ENCODE results near the gene ABTB1. TPM values are rescaled to one million over a fixed set of nuclear protein-coding genes. Genes with fewer than 3 reads are reported as not detected.

ABTB1 gene
- total and polyA plus RNA-seq, 2 donors (not counting 1 experiment from before 2014, with no cell fraction given), result 141 to 259 TPM

GRCh38 chr3:127679534-127680145, 6.9 kb downstream of the ABTB1 start:
- H3K4me3 Mint-ChIP-seq, result no peak overlapping the region
- 98% methylated on average over 21 of the region's 21 CpGs for WGBS (ENCODE audit: insufficient coverage)
- no peak for DNase-seq
- ATAC-seq (ENCODE audit: low read depth), result no peak
- CTCF ChIA-PET, result interaction anchor here (0.9 to 1.6 kb wide), 3 partner anchors 10 to 27 kb away, joined by 3 to 4 read pairs (median 4); no protein-coding TSS in a partner anchor
- no peak overlapping the region for H3K4me2 ChIP-seq (replicated peaks; ENCODE audit: low read depth, low read length, poor library complexity, severe bottlenecking)
- H3K4me3 ChIP-seq (ENCODE audit: control extremely low read depth in 1 of 5, extremely low read depth in 1 of 5, insufficient read depth in 1 of 5, low read depth in 2 of 5, low read length in 4 of 5), result no peak overlapping the region
- H3K4me1 ChIP-seq (ENCODE audit: control insufficient read depth in 2 of 2, insufficient read depth in 2 of 2, low read length in 2 of 2), result peaks cover 6 to 13% of the 10 kb centered on the region in 2 donors
- H3K27ac Mint-ChIP-seq, result no peak overlapping the region
- intact Hi-C loops (cut with micrococcal nuclease), result no loop called here
- no peak overlapping the region for H3K27ac ChIP-seq (ENCODE audit: low read length in 2 of 2)
- peaks cover 19% of the 10 kb centered on the region for H4K20me1 ChIP-seq (ENCODE audit: control insufficient read depth, insufficient read depth, low read length, poor library complexity, severe bottlenecking)
- no peaks in the 10 kb centered on the region for H3K27me3 ChIP-seq (replicated peaks in 1 of 4; ENCODE audit: control extremely low read depth in 1 of 4, control insufficient read depth in 3 of 4, insufficient read depth in 4 of 4, low read length in 3 of 4)
- no peaks in the 10 kb centered on the region for H3K27me3 Mint-ChIP-seq
- peaks cover 0 to 36% of the 10 kb centered on the region in 2 experiments for H3K36me3 ChIP-seq (replicated peaks in 1 of 2; ENCODE audit: control extremely low read depth in 1 of 2, control insufficient read depth in 1 of 2, extremely low read depth in 1 of 2, insufficient read depth in 2 of 2, low read length in 1 of 2)
- H3K79me2 ChIP-seq (ENCODE audit: control insufficient read depth, insufficient read depth, low read length), result no peaks in the 10 kb centered on the region
- H2AFZ ChIP-seq (ENCODE audit: insufficient read depth, low read depth, low read length, poor library complexity, severe bottlenecking), result no peak overlapping the region
- no peak overlapping the region for H3K9ac ChIP-seq (ENCODE audit: low read length)
- POLR2A ChIA-PET, result interaction anchor here (1.8 kb wide), 1 partner anchor 17 kb away, joined by 10 read pairs; no protein-coding TSS in a partner anchor
- H3K9me3 Mint-ChIP-seq (ENCODE audit: insufficient read depth), result no peaks in the 10 kb centered on the region
- H3K9me3 ChIP-seq (ENCODE audit: control extremely low read depth in 1 of 3, control insufficient read depth in 2 of 3, insufficient read depth in 1 of 3, low read length in 2 of 3), result peaks cover 0 to 13% (median 5%) of the 10 kb centered on the region in 3 donors
- peaks cover 28% of the 10 kb centered on the region for H3K4me1 Mint-ChIP-seq
- TF ChIP-seq, protein P1, sequence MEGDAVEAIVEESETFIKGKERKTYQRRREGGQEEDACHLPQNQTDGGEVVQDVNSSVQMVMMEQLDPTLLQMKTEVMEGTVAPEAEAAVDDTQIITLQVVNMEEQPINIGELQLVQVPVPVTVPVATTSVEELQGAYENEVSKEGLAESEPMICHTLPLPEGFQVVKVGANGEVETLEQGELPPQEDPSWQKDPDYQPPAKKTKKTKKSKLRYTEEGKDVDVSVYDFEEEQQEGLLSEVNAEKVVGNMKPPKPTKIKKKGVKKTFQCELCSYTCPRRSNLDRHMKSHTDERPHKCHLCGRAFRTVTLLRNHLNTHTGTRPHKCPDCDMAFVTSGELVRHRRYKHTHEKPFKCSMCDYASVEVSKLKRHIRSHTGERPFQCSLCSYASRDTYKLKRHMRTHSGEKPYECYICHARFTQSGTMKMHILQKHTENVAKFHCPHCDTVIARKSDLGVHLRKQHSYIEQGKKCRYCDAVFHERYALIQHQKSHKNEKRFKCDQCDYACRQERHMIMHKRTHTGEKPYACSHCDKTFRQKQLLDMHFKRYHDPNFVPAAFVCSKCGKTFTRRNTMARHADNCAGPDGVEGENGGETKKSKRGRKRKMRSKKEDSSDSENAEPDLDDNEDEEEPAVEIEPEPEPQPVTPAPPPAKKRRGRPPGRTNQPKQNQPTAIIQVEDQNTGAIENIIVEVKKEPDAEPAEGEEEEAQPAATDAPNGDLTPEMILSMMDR (IDR thresholded peaks at IDR 0.05), result no peak
- TF ChIP-seq EZH2 (IDR thresholded peaks at IDR 0.05; ENCODE audit: borderline replicate concordance, insufficient read depth, low read depth, low read length, poor library complexity, severe bottlenecking), result no peak

- no peak for DNase-seq
- Histone ChIP-seq H3K9me3 (ENCODE audit: control extremely low read depth in 1 of 3, control insufficient read depth in 2 of 3, insufficient read depth in 1 of 3, low read length in 2 of 3) (peaks cover 0 to 13% (median 5%) of the 10 kb centered on the region in 3 donors), H3K4me2 (replicated peaks; ENCODE audit: low read depth, low read length, poor library complexity, severe bottlenecking) (no peak overlapping the region), H3K79me2 (ENCODE audit: control insufficient read depth, insufficient read depth, low read length) (no peaks in the 10 kb centered on the region), H4K20me1 (ENCODE audit: control insufficient read depth, insufficient read depth, low read length, poor library complexity, severe bottlenecking) (peaks cover 15% of the 10 kb centered on the region), H3K4me3 (ENCODE audit: control extremely low read depth in 1 of 5, extremely low read depth in 1 of 5, insufficient read depth in 1 of 5, low read depth in 2 of 5, low read length in 4 of 5) (no peak overlapping the region), H3K27ac (ENCODE audit: low read length in 2 of 2) (no peak overlapping the region), H3K27me3 (replicated peaks in 1 of 4; ENCODE audit: control extremely low read depth in 1 of 4, control insufficient read depth in 3 of 4, insufficient read depth in 4 of 4, low read length in 3 of 4) (no peaks in the 10 kb centered on the region), H3K9ac (ENCODE audit: low read length) (no peak overlapping the region), H2AFZ (ENCODE audit: insufficient read depth, low read depth, low read length, poor library complexity, severe bottlenecking) (no peak overlapping the region), H3K36me3 (replicated peaks in 1 of 2; ENCODE audit: control extremely low read depth in 1 of 2, control insufficient read depth in 1 of 2, extremely low read depth in 1 of 2, insufficient read depth in 2 of 2, low read length in 1 of 2) (peaks cover 0 to 34% of the 10 kb centered on the region in 2 experiments), H3K4me1 (ENCODE audit: control insufficient read depth in 2 of 2, insufficient read depth in 2 of 2, low read length in 2 of 2) (peaks cover 6 to 13% of the 10 kb centered on the region in 2 donors)
- no peak for ATAC-seq (ENCODE audit: low read depth)
- intact Hi-C loops (cut with micrococcal nuclease), result no loop called here
- no peak overlapping the region for H3K4me3 Mint-ChIP-seq
- TF ChIP-seq EZH2 (IDR thresholded peaks at IDR 0.05; ENCODE audit: borderline replicate concordance, insufficient read depth, low read depth, low read length, poor library complexity, severe bottlenecking), result no peak
- TF ChIP-seq, protein P1 (IDR thresholded peaks at IDR 0.05), result no peak
- 97% methylated on average over 19 of the region's 21 CpGs for WGBS (ENCODE audit: insufficient coverage)
- no peaks in the 10 kb centered on the region for H3K9me3 Mint-ChIP-seq (ENCODE audit: insufficient read depth)
- ChIA-PET CTCF (interaction anchor here (0.9 to 1.6 kb wide), 2 partner anchors 14 to 27 kb away, joined by 3 to 4 read pairs; no protein-coding TSS in a partner anchor), POLR2A (interaction anchor here (0.9 kb wide), 1 partner anchor 17 kb away, joined by 3 read pairs; no protein-coding TSS in a partner anchor)
- no peak overlapping the region for H3K27ac Mint-ChIP-seq
- no peaks in the 10 kb centered on the region for H3K27me3 Mint-ChIP-seq
- peaks cover 24% of the 10 kb centered on the region for H3K4me1 Mint-ChIP-seq
These were observed 7.5 kb downstream of the ABTB1 start for GRCh38 chr3:127680146-127680661.
